ENCODE results near the gene ASPRV1.
"Not testable (repeated sequence)": the region's sequence is repeated elsewhere in the genome, so short reads cannot be mapped to it uniquely, and the experiment has no call there.

ASPRV1 gene

DNA sequence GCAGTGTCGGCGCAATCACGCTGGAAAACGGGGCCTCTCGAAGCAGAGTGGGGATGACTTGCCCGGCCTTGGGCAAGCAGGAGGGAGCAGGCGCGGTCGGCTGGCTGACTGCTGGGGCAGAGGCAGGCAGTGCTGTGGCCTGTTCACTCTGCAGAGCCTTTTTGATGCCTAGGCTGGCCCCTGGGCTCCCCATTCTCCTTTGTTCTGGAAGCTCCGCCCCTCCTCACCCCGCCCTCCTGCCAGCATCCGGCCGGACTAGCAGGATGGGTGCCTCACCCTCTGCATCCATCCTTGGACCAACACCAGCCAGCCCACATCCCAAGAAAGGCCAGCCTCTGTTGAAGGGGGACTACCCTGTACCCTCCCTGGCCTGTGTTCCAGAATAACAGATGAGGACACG, at the start of gene ASPRV1:
Gene ASPRV1, minus strand, starts transcription at position 136 of the 400 bp plus-strand sequence. CDS start 195 bp downstream, outside the sequence.
- no peak for DNase-seq (ENCODE audit: low spot score)

DNA sequence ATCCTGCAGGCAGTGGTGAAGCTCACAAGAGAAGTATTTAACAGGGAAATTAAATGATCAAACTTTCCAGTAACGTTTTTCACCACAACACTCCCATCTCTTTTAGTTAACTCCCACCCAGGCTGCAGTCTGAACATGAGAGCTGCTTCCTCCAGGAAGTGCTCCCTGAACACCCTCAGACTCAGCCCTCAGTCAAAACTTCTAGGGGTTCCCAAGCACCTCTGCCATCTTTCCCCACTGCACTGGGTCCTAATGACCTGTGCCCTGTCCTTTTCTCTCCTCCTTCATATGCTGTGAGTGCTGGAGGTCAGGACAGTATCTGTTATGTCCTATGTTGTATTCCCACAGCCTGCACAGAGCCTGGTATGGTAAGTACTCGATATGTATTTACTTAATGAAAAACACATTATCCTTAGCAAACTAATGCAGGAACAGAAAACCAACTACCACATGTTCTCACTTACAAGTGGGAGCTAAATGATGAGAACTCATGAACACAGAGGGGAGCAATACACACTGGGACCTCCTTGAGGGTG, 49.2 kb upstream of the ASPRV1 start:
- no peak for DNase-seq (ENCODE audit: low spot score)

DNA sequence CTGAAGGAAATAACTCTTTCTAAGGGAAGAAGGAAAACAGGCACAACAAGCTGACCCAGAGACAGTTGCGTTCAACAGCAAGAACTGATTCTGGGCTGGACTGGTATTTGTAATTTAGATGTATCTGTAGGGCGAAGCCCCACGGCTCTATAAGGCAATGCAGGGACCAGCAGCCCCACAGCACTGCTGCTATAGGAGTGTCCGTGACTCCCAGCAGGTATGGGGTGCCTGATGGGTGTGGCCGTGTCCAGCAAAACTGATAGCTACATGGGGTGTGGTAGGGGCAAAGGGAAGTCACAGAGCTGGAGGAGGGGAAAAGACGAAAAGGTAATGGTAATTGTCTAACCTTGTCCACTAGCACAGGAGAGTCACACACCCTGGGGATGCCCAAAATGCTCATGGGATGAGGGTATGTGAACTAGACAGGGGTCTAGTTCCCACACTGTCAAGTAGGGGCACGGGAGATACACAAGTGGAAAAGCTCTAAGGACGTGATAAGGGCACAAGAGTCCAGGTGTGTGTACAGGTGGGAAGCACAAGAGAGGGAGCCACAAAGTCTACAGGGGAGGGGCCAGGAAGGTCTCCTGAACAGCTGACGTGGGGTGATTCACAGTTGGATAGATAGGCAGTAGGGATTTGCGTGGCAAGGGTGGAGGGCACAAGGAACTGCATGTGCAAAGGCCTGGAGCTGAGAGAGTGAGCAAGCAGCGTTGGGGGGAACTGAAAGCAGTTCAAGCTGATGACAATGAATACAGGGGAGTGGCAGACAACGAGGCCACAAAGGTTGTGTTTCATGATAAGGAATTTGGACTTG, 48.5 kb upstream of the ASPRV1 start:
- DNase-seq (ENCODE audit: low spot score): no peak

DNA sequence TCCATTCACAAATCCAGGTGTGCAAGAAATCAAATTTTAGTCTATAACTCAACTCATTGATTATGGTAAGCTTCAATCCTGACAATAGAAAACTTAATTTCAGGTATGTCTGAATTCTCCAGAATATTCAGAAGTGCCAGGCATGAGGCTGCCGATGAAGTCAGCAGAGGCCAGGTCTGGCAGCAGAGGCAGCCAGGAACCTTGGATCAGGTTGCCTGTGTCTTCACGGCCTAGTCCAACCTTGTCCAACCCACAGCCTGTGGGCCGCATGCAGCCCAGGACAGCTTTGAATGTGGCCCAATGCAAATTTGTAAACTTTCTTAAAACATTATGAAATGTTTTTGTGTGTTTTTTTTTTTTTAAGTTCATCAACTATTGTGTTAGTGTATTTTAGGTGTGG, 46.9 kb upstream of the ASPRV1 start:
- no peak for DNase-seq (ENCODE audit: low spot score)

DNA sequence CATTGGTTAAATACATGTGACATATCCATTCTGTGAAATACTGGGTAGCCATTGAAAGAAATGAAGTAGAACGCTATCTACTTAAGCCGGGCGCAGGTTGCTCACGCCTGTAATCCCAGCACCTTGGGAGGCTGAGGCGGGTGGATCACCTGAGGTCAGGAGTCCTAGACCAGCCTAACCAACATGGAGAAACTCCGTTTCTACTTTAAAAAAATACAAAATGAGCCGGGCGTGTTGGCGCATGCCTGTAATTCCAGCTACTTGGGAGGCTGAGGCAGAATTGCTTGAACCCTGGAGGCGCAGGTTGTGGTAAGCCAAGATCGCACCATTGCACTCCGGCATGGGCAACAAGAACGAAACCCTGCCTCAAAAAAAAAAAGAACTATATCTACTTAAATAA, 45.7 kb upstream of the ASPRV1 start:
- no peak for DNase-seq (ENCODE audit: low spot score)

DNA sequence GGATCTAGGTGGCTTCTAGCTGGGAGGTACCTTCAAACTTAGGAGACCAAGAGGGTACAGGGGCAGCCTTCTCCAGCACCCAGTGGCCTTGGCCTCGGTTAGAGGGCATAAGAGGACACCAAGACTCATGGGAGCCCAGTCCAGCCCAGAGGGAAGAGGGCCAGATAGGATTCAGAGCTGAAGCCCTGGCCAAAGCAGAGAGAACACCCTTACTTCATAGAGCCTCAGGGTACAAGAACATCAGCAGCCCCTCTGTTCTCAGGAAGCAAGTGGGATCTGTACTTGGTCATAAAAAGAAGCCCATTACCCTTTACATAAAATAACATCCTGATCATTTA, 45.0 kb upstream of the ASPRV1 start:
- DNase-seq (ENCODE audit: low spot score): no peak

DNA sequence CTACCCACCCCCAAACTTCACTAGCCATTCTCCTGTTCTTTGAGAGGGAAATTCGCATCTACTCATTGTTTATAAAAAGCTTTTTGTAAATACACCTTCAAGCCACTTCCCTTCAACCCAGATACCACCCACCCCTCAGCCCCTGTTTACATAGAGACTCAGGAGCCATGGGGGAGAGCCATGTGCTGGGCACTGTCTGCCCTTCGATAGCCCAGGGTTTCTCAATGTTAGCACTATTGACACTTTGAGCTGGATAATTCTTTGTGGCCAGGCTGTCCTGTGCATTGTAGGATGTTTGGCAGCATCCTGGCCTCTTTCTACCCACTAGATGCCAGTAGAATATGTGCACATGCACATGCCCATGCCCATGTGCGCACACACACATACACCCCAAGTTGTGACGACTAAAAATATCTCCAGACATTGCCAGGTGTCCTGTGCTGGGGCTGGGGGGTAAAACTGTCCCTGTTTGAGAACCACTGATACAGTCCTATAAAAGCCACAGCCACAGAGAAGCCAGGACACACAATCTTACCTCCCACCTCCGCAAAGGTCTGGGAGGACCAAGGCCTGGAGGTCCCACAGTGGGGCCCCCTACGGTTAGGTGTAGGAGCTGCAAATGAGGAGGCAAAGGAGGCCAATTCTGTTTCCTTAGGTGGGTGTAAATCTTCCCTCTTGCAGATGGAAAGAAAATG, 44.5 kb upstream of the ASPRV1 start:
- no peak for DNase-seq (ENCODE audit: low spot score)

DNA sequence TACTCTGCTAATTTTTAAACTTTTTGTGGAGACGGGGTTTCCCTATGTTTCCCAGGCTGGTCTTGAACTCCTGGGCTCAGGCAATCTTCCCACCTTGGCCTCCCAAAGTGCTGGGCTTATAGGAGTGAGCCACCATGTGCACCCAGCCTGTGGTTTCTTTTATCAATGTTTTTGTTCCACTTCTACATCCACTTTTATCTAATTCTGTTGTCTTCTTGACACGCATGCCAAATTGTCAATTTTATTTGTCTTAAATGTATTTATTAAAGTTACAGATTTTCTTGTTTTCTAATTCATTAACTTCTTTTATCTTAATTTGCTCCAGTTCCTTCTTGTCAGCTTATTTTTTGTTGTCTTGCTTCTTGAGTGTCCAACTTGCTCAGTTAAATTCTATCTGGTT, 43.8 kb upstream of the ASPRV1 start:
- no peak for DNase-seq (ENCODE audit: low spot score)

DNA sequence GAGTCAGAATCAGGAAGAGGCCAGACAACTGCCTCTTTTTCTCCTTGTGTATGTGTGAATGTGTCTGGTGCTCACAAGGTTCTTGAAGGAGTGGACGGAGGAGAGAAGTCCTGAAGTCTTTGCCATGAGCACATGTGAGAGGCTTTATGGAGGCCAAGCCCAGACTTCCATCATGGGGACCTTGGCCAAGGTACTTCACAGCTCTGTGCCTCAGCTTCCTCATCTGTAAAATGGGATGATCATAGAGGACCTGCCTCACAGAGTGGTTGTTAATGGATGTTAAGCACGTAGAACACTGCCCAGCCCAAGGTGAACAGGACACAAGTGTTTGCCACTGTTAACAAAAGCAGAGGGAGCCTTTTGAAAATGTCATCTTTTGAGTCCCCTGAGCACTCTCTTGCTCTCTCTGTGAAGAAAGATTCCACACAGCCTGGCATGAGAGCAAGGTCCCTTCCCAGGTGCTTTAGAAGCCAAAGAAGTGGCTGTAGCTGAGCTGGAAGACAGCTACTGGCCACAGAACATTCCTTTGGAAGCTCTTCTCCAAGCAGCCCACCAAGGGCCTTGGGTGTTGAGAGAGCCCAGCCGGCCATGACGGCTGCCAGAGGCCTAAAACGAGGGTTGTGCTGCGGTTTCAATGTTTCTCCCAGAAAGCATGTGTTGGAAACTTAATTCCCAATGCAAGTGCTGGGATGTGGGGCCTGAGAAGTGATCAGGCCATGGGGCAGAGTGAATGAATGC, 41.8 kb upstream of the ASPRV1 start:
- no peak for DNase-seq (ENCODE audit: low spot score)

DNA sequence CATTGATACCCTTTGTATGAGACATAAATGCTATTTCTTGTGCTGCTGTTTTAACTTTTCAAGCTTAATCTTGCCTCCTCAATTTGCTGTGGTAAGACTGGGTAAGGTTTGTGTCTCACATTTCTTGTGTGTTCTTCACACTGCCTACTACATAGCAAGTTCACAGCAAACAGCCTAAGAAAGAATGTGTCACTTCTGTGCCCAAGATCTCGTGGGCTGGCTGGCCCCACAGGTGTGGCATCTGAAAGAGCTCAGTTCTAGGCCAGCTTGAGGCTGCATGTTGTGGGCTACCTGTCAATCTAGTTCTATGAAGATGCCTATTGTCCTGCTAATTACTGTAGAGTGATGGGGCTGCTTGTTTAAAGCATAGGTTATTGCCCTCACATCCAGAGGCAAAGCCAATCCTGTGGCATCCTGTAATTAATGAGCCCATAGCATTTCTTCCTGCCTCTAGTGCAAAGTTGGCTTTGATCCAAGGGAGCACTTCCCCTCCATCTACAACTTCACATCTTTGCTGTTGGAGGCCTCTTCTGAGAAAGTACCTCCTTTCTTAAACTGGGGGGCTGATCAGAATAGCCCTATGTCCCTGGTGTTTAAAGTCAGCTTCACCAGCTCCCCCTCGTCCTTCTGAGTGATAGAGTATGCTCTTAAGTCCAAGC, 40.9 kb upstream of the ASPRV1 start:
- DNase-seq (ENCODE audit: low spot score): no peak

DNA sequence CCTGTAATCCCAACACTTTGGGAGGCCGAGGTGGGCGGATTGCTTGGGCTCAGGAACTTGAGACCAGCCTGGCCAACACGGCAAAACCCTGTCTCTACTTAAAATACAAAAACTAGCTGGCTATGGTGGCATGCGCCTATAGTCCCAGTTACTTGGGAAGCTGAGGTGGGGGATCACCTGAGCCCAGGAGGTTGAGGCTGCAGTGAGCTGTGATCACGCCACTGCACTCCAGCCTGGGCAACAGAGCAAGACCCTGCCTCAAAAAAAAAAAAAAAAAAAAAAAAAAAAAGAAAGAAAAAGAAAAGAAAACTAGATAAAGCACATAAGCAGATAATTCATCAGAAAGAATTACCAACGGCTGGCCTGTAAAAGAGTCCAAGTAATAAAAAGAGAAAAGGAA, 39.1 kb upstream of the ASPRV1 start:
- DNase-seq (ENCODE audit: low spot score): not testable (repeated sequence)

DNA sequence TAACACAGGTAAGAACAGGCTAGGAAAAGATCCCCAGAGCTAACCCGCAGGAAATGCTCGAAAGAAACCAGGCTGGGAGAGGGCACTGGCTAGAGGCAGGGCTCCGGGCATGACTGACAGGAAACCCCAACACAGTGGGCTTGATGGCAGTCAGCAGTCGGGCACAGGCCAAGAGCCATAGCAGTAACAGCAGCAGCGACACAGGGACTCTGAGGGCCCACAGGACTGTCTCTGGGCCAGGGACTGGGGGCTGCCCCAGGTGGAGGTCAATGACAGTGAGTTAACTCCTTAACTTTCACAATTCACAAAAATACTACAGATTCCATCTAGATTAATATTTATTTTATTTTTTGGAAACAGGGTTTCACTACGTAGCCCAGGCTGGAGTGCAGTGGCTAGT, 37.3 kb upstream of the ASPRV1 start:
- DNase-seq (ENCODE audit: low spot score): no peak

DNA sequence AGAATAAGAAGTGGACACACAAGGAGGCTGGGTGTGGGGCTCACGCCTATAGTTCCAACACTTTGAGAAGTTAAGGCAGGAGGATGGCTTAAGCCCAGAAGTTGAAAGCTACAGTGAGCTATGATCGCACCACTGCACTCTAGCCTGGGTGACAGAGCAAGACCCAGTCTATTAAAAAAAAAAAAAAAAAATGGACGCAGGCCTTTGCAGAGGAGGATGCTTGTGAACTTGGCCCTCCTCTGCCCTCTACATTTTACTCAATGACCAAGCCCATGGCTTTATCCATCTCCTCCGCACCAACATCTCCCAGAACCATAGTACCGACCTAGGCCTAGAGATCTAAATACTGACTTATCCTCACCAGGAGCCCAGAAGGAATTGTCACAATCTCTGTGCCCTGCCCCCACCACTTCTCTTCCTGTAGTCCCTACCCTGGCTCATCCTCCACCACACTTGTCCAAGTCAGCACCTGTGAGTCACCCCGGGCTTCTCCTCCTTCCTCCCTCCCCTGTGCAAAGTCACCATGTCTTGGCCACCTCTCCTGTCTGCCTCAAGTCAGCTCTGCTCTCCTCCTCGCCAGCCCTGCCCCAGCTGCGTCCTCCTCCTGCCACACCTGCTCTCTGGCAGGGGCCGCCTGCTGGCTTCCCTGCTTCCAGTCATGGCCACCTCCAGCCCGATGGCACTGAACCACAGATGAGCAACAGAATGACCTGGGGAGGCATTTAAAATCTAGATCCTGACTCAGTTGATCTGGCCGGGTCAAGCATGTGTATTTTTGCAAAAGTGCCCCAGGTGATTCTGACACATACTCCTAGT, 35.8 kb upstream of the ASPRV1 start:
- DNase-seq (ENCODE audit: low spot score): no peak

DNA sequence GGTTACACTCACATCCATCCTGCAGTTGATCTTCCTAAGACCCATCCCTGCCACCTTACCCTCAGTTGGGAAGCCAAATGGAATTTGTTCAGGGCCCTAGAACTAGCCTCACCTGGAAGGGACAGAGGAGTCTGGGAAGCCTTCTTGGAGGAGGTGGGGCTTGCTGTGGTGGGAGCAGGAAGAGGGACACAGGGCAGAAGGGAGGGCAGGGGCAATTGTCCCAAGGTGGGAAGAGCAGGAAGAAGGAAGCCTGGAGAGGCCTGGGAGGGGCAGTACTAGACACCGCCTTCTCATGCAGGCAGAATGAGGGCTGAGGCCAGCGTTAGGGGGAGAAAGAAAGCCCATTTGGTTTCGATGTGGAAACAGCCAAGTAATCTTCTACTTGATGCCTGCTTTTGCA, 34.1 kb upstream of the ASPRV1 start:
- DNase-seq (ENCODE audit: low spot score): no peak

DNA sequence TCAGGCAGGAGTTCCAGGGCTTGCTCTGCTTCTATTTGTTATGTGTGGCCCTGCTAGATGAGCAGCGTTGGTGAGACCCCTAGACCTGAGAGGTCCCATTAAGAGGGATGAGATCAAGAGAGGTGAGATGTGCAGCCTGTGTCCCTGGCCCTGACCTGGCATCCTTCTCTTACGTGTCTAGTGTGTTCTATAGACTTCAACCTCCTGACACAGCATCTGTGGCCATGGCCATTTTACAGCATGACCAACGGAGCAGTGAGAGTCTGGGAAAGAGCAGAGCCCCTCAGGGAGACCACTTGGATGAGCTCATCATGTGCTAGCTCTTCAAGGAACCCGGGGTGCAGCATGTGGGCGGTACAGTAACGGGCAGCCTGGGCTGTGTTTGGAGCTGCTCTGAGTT, 32.7 kb upstream of the ASPRV1 start:
- no peak for DNase-seq (ENCODE audit: low spot score)

DNA sequence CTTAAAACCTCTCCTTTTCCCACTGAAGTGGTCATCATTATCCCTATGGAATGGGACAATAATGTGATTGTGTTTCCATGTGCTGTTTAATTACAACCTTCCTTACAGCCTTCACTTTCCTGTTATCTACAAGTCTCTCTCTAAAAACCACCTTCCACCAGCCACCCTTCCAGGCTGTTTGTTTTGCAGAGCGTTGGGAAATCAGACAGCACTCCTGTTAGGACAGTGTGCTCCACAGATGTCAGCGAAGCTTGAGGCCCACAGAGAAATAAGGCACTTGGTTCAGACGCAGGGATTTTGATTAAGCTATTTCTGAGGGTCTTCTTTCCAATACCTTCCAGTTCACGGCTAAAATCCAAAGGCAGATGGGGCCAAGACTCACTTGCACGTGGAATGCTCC, 32.3 kb upstream of the ASPRV1 start:
- no peak for DNase-seq (ENCODE audit: low spot score)

DNA sequence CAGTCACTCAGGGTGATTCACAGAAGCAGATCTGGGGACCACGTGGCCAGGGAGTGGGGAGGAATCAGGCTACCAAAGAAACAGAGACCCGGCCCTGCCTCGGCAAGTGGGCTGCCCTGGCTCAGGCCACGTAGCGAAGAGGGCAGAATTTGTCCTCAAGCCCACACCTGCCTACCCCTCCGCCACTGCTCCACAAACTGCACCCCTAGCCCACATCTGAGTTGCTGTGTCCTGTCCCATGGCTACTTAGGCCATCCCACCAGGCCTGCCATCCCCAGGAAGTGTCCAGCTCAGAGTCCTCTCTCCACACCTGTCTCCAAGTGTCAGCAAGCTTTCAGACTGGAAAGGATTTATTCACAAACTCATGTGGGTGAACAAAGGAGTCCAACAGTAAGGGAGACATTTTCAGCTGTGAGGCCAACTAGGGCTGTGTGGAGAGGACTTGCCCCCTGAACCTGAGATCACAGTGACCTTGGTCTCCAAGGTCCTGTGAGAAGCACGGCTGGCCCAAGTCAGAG, 31.7 kb upstream of the ASPRV1 start:
- DNase-seq (ENCODE audit: low spot score): no peak

DNA sequence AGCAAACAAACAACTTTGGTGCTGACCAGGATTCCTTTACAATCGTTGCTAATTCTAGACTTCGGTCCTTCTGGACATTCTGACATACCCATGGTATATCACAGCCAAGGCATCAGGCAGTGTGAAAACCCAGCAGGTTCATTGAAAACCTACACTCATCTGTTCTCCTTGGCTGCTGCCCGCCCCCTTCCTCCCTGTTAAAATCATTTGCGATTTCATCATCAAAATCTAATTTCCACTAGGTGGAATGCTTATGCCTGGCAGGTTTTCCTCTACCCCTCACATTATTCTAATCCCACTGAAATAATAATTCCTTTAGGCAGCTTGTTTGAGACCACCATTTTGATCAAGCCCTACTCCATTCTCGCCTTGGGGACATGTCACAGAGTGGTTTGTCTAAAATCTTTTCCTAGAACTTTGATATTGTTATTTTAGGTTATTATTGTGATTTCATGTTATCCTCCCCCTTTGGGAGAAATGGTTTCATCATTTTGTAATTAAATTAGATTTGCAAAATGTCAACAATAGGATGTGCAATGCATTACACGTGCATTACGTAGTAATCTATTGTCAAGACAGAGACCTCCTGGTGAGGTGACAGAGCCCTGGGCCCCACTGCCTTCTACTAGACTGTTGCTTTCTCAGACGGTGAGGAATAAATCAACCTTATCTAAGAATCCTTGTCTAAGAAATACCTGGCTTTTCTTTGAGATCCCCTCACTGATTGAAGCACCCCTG, 31.0 kb upstream of the ASPRV1 start:
- DNase-seq (ENCODE audit: low spot score): no peak

DNA sequence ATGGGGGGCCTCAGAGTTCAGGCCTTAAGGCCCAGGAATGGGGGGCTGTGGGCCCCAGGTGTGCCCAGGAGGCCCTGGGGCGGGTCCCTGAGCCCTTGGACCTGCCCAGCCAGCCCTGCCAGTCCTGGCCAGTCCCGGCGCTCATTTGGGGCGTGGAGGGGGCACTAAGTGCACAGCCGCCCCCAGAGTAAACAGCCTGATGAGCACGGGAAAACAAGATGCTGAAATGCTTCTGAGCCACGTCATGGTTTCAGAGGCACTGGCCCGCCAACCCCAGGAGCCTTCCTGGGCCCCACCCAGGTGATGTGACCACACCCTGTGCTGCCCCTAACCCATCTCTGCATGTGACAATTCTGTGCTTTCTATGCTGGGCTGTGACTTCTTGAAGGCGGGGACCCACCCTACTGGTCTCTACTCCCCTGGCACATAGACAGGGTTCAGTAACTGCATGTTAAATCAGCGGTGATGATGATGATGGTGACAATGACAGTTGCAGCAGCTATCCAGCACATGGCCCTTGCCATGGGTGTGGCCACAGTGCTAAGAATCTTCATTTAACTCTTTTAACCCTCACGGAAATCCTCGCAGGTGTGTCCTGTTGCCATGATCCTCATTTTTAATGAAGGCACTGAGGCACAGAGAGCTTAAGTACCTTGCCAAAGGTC, 28.1 kb upstream of the ASPRV1 start:
- no peak for DNase-seq (ENCODE audit: low spot score)

DNA sequence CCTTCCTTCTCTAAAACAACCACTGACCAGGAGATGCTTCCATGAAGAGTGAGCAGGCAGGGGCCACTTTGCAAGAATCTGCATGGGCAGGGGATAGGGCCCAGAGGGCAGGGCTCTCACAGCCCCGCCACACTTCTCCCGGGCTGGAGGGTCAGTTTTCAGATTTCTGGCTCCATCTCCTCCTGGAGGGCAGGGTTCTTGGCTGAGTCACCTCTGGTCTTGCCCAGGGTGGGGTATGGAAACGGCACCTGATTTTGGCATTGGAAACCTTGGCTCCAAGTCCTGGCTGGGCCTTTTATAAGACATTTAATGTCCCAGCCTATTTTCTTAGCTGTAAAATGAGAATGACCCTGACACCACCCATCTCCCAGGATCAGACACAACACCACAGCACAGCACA, 27.6 kb upstream of the ASPRV1 start:
- no peak for DNase-seq (ENCODE audit: low spot score)
